ENCODE data around the gene PTPRB. TPM values are rescaled to one million over a fixed set of nuclear protein-coding genes. Genes with fewer than 3 reads are reported as not detected.

Gene PTPRB
- total RNA-seq, 2 donors from 2014 or later, result 11.2 to 20.3 TPM

GRCh38 chr12:70484464-70484863 is 152.8 kb downstream of the PTPRB start:
- 36% methylated on average over 1 of the region's 1 CpG for WGBS
- Histone ChIP-seq H3K27me3 (replicated peaks; ENCODE audit: insufficient read depth) (no peaks in the 10 kb centered on the region), H3K9me3 (no peaks in the 10 kb centered on the region), H3K27ac (no peak overlapping the region), H3K4me3 (no peak overlapping the region), H3K36me3 (no peaks in the 10 kb centered on the region), H3K4me1 (replicated peaks) (no peaks in the 10 kb centered on the region)
- intact Hi-C loops (cut with DNase I), result no loop called here
- TF ChIP-seq POLR2AphosphoS5 (IDR thresholded peaks at IDR 0.05), result no peak
- TF ChIP-seq POLR2A (IDR thresholded peaks at IDR 0.05), result no peak
- TF ChIP-seq CTCF (IDR thresholded peaks at IDR 0.05), result no peak
- no peak for DNase-seq (ENCODE audit: low spot score)

- no peaks in the 10 kb centered on the region for H3K27me3 ChIP-seq (replicated peaks; ENCODE audit: insufficient read depth)
- H3K36me3 ChIP-seq, result no peaks in the 10 kb centered on the region
- no peaks in the 10 kb centered on the region for H3K9me3 ChIP-seq
- WGBS, result 89% methylated on average over 1 of the region's 1 CpG
- H3K4me1 ChIP-seq (replicated peaks), result no peaks in the 10 kb centered on the region
- no peak overlapping the region for H3K4me3 ChIP-seq
- no peak for DNase-seq (ENCODE audit: low spot score)
- H3K27ac ChIP-seq, result no peak overlapping the region
- intact Hi-C loops (cut with DNase I), result no loop called here
- TF ChIP-seq CTCF (IDR thresholded peaks at IDR 0.05) (no peak), POLR2A (IDR thresholded peaks at IDR 0.05) (no peak), POLR2AphosphoS5 (IDR thresholded peaks at IDR 0.05) (no peak)
Observed at GRCh38 chr12:70482764-70483163, 154.5 kb downstream of the PTPRB start.

GRCh38 chr12:70469221-70469820 is 167.9 kb downstream of the PTPRB start:
- TF ChIP-seq POLR2A (IDR thresholded peaks at IDR 0.05) (no peak), CTCF (IDR thresholded peaks at IDR 0.05) (no peak), POLR2AphosphoS5 (IDR thresholded peaks at IDR 0.05) (no peak)
- 95% methylated on average over 12 of the region's 12 CpGs for WGBS
- H3K4me3 ChIP-seq, result no peak overlapping the region
- intact Hi-C loops (cut with DNase I), result no loop called here
- no peaks in the 10 kb centered on the region for H3K4me1 ChIP-seq (replicated peaks)
- H3K27ac ChIP-seq, result no peak overlapping the region
- H3K27me3 ChIP-seq (replicated peaks; ENCODE audit: insufficient read depth), result no peaks in the 10 kb centered on the region
- no peaks in the 10 kb centered on the region for H3K9me3 ChIP-seq
- DNase-seq (ENCODE audit: low spot score), result no peak
- H3K36me3 ChIP-seq, result no peaks in the 10 kb centered on the region

- 89% methylated on average over 3 of the region's 3 CpGs for WGBS
- H3K4me1 ChIP-seq (replicated peaks), result no peaks in the 10 kb centered on the region
- TF ChIP-seq POLR2A (IDR thresholded peaks at IDR 0.05) (no peak), POLR2AphosphoS5 (IDR thresholded peaks at IDR 0.05) (no peak), CTCF (IDR thresholded peaks at IDR 0.05) (no peak)
Observed at GRCh38 chr12:70468741-70469140, 168.5 kb downstream of the PTPRB start.

More at GRCh38 chr12:70468741-70469140, 168.5 kb downstream of the PTPRB start:
- DNase-seq (ENCODE audit: low spot score), result no peak
- no peak overlapping the region for H3K4me3 ChIP-seq
- no peaks in the 10 kb centered on the region for H3K36me3 ChIP-seq
- no peaks in the 10 kb centered on the region for H3K27me3 ChIP-seq (replicated peaks; ENCODE audit: insufficient read depth)
- H3K27ac ChIP-seq, result no peak overlapping the region
- intact Hi-C loops (cut with DNase I), result no loop called here
- no peaks in the 10 kb centered on the region for H3K9me3 ChIP-seq
